HCT116 (cell line): ENCODE results near the gene RPL21. TPM values are rescaled to one million over a fixed set of nuclear protein-coding genes. Genes with fewer than 3 reads are reported as not detected.
"Not testable (repeated sequence)": the region's sequence is repeated elsewhere in the genome, so short reads cannot be mapped to it uniquely, and the experiment has no call there.

Experiments used
- ATAC-seq: fragments of 200-7000 bp; cut with Tn5 transposase; 2 replicates; pipeline ENCODE4 v1.9.1; 2020; ENCODE audit warnings: mild to moderate bottlenecking, moderate library complexity
- BruUV-seq: library from RNA; stranded (reverse); fragments of 400-500 nt; replicated peaks from 2 replicates; lab custom pipeline; 2021; lab: Mats Ljungman, UMichigan
- CTCF ChIA-PET: fragments of 300-600 bp; sonication (Branson Sonifier 250); formaldehyde crosslinking; loops from one replicate; lab custom pipeline; 2021; ENCODE audit warnings: antibody characterized with exemption; lab: Charles Lee
- POLR2A ChIA-PET: fragments of 300-600, 350-600 bp; sonication (Branson Sonifier 250); formaldehyde crosslinking; loops from one replicate; lab custom pipeline; 2021; ENCODE audit warnings: antibody characterized with exemption; lab: Charles Lee
- RAD21 ChIA-PET, 2 experiments: fragments of 300-600 bp; sonication (Branson Sonifier 250); formaldehyde crosslinking; loops; one replicate each; lab custom pipeline; 2023; ENCODE audit warnings: low total read pairs in 2 of 2; ENCODE audit not compliant: uncharacterized antibody in 2 of 2, unreplicated experiment in 2 of 2, low non-redundant PET in 1 of 2; lab: Charles Lee
- DNase-seq: peaks from one replicate; pipeline ENCODE4 v3.0.0-alpha.2; 2010; ENCODE audit warnings: low read depth, low spot score
- H2AFZ ChIP-seq: fragments of 200-600 bp; shearing (Covaris generic), sonication (generic); 2 replicates; pipeline ENCODE4 v1.6.1; 2017; ENCODE audit warnings: low read depth, mixed run types, mixed read lengths, antibody characterized with exemption, low read length; ENCODE audit not compliant: poor library complexity, severe bottlenecking
- H3K27ac ChIP-seq: 2 replicates; pipeline ENCODE4 v1.5.1; 2012; ENCODE audit warnings: low read depth, low read length
- H3K27me3 ChIP-seq: fragments of 200-600 bp; sonication (generic); 2 replicates; pipeline ENCODE4 v1.6.1; 2016; ENCODE audit warnings: mixed run types, low read length, mixed read lengths; ENCODE audit not compliant: insufficient read depth
- H3K36me3 ChIP-seq, 2 experiments: fragments of 200-500 bp in 1 of 2; fragments of 200-600 bp in 1 of 2; sonication (Bioruptor generic) in 1 of 2; sonication (generic) in 1 of 2; 2 replicates each; pipeline versions ENCODE4 v1.5.1 to v1.6.1; 2014 to 2016; ENCODE audit warnings: low read length in 2 of 2, inconsistent platforms in 1 of 2, mixed read lengths in 1 of 2, mixed run types in 1 of 2; ENCODE audit not compliant: insufficient read depth in 2 of 2, control insufficient read depth in 1 of 2
- H3K4me1 ChIP-seq, 2 experiments: fragments of 200-600 bp in 1 of 2; sonication (generic) in 1 of 2; 2 replicates each; pipeline versions ENCODE4 v1.5.1 to v1.6.1; 2012 to 2017; ENCODE audit warnings: low read length in 2 of 2, inconsistent platforms in 1 of 2, mild to moderate bottlenecking in 1 of 2, mixed read lengths in 1 of 2, mixed run types in 1 of 2, moderate library complexity in 1 of 2; ENCODE audit not compliant: insufficient read depth in 2 of 2, control insufficient read depth in 1 of 2
- H3K4me2 ChIP-seq: fragments of 200-600 bp; sonication (generic); 2 replicates; pipeline ENCODE4 v1.6.1; 2017; ENCODE audit warnings: mixed run types, low read length, mixed read lengths
- H3K4me3 ChIP-seq, 2 experiments: fragments of 200-600 bp in 1 of 2; sonication (generic) in 1 of 2; replicated peaks in 1 of 2; 2 replicates each; pipeline ENCODE4 v1.5.1; 2011 to 2016; ENCODE audit warnings: low read length in 2 of 2, control low read depth in 1 of 2, low read depth in 1 of 2, mild to moderate bottlenecking in 1 of 2, mixed read lengths in 1 of 2, mixed run types in 1 of 2
- H3K79me2 ChIP-seq: fragments of 200-600 bp; sonication (generic); 2 replicates; pipeline ENCODE4 v1.6.1; 2017; ENCODE audit warnings: mild to moderate bottlenecking, mixed run types, low read length, moderate library complexity, mixed read lengths; ENCODE audit not compliant: insufficient read depth
- H3K9ac ChIP-seq: fragments of 200-600 bp; sonication (generic); 2 replicates; pipeline ENCODE4 v1.6.1; 2016; ENCODE audit warnings: low read length, mixed read lengths
- H3K9me2 ChIP-seq: fragments of 200-600 bp; sonication (generic), shearing (Covaris generic); 2 replicates; pipeline ENCODE4 v1.6.1; 2017; ENCODE audit warnings: mixed run types, mild to moderate bottlenecking, moderate library complexity; ENCODE audit not compliant: insufficient read depth
- H3K9me3 ChIP-seq, 2 experiments: fragments of 200-500 bp in 1 of 2; fragments of 200-600 bp in 1 of 2; sonication (Bioruptor generic) in 1 of 2; sonication (generic) in 1 of 2; 2 replicates each; pipeline ENCODE4 v1.6.1; 2014 to 2017; ENCODE audit warnings: low read length in 2 of 2, mixed read lengths in 2 of 2, inconsistent platforms in 1 of 2, low read depth in 1 of 2, mild to moderate bottlenecking in 1 of 2, mixed run types in 1 of 2, moderate library complexity in 1 of 2; ENCODE audit not compliant: control insufficient read depth in 1 of 2, insufficient read depth in 1 of 2
- H4K20me1 ChIP-seq: fragments of 200-600 bp; sonication (generic), shearing (Covaris generic); 2 replicates; pipeline ENCODE4 v1.6.1; 2017; ENCODE audit warnings: mixed run types, mild to moderate bottlenecking, moderate library complexity; ENCODE audit not compliant: insufficient read depth
- CBX3 ChIP-seq: IDR thresholded peaks from 2 replicates; pipeline ENCODE4 v1.6.1; 2012; ENCODE audit warnings: low read depth
- EGR1 ChIP-seq: IDR thresholded peaks from 2 replicates; pipeline ENCODE4 v1.6.1; 2012; ENCODE audit warnings: low read depth
- FOSL1 ChIP-seq: IDR thresholded peaks from 2 replicates; pipeline ENCODE4 v1.6.1; 2012; ENCODE audit warnings: low read depth
- JUND ChIP-seq: IDR thresholded peaks from 2 replicates; pipeline ENCODE4 v1.6.1; 2012
- MAX ChIP-seq: IDR thresholded peaks from 2 replicates; pipeline ENCODE4 v1.6.1; 2012
- POLR2AphosphoS5 ChIP-seq: IDR thresholded peaks from 2 replicates; pipeline ENCODE4 v1.6.1; 2011; ENCODE audit warnings: mild to moderate bottlenecking, low read depth, low read length, moderate library complexity
- SIN3A ChIP-seq: IDR thresholded peaks from 2 replicates; pipeline ENCODE4 v1.6.1; 2012; ENCODE audit warnings: low read depth
- SRF ChIP-seq: IDR thresholded peaks from 2 replicates; pipeline ENCODE4 v1.6.1; 2012; ENCODE audit warnings: low read depth
- YY1 ChIP-seq: IDR thresholded peaks from 2 replicates; pipeline ENCODE4 v1.6.1; 2011; ENCODE audit warnings: low read length, low read depth, moderate library complexity, mild to moderate bottlenecking; ENCODE audit not compliant: insufficient replicate concordance; ENCODE audit errors: extremely low read depth
- ZFX ChIP-seq: fragments of 450-650 bp; IDR thresholded peaks from 2 replicates; pipeline ENCODE4 v1.6.1; 2017
- intact Hi-C: fragments of 100-400 bp; cut with micrococcal nuclease; formaldehyde crosslinking; loops from 2 replicates; pipeline ENCODE4 v1.10.0; 2022
- total RNA-seq: library from RNA; stranded (reverse); gene quantifications from one replicate; pipeline ENCODE4 v1.2.1, GENCODE V29; 2021; ENCODE audit not compliant: unreplicated experiment
- TF ChIP-seq, protein P1 (sequence below): IDR thresholded peaks from 2 replicates; pipeline ENCODE4 v1.6.1; 2012; ENCODE audit warnings: low read depth

The RPL21 gene
- total RNA-seq, 1 experiment from 2014 or later, result 915 TPM

- ChIA-PET CTCF (no interaction called here), POLR2A (interaction anchor here (1.7 kb wide), 1 partner anchor 17 kb away, joined by 9 read pairs; no protein-coding TSS in a partner anchor), RAD21 (interaction anchor here in 1 of 2 experiments (0.6 kb wide), 1 partner anchor 61 kb away, joined by 6 read pairs; no protein-coding TSS in a partner anchor)
- DNase-seq, result peak; percentile 32
- Histone ChIP-seq H2AFZ (no peak overlapping the region), H4K20me1 (no peaks in the 10 kb centered on the region), H3K9ac (0 out of 2 replicates have a peak overlapping the region, but pooled peaks have one; percentile 24), H3K9me2 (no peaks in the 10 kb centered on the region), H3K4me3 (no peak overlapping the region), H3K4me2 (peak overlapping the region; percentile 61), H3K27ac (peak overlapping the region; percentile 35; the same call in 1 of the 2 replicates), H3K79me2 (no peaks in the 10 kb centered on the region), H3K4me1 (peaks cover 4 to 16% of the 10 kb centered on the region in 2 experiments; a peak in 3 of 4 replicates), H3K36me3 (no peaks in the 10 kb centered on the region), H3K9me3 (no peaks in the 10 kb centered on the region), H3K27me3 (no peaks in the 10 kb centered on the region)
- peak; percentile 91 for ATAC-seq
- BruUV-seq, result no TSS peak
- intact Hi-C loops, result no loop called here
- TF ChIP-seq ZFX, result no peak
- TF ChIP-seq EGR1, result no peak
- no peak for TF ChIP-seq YY1
- TF ChIP-seq, protein P1, sequence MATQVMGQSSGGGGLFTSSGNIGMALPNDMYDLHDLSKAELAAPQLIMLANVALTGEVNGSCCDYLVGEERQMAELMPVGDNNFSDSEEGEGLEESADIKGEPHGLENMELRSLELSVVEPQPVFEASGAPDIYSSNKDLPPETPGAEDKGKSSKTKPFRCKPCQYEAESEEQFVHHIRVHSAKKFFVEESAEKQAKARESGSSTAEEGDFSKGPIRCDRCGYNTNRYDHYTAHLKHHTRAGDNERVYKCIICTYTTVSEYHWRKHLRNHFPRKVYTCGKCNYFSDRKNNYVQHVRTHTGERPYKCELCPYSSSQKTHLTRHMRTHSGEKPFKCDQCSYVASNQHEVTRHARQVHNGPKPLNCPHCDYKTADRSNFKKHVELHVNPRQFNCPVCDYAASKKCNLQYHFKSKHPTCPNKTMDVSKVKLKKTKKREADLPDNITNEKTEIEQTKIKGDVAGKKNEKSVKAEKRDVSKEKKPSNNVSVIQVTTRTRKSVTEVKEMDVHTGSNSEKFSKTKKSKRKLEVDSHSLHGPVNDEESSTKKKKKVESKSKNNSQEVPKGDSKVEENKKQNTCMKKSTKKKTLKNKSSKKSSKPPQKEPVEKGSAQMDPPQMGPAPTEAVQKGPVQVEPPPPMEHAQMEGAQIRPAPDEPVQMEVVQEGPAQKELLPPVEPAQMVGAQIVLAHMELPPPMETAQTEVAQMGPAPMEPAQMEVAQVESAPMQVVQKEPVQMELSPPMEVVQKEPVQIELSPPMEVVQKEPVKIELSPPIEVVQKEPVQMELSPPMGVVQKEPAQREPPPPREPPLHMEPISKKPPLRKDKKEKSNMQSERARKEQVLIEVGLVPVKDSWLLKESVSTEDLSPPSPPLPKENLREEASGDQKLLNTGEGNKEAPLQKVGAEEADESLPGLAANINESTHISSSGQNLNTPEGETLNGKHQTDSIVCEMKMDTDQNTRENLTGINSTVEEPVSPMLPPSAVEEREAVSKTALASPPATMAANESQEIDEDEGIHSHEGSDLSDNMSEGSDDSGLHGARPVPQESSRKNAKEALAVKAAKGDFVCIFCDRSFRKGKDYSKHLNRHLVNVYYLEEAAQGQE, result no peak
- no peak for TF ChIP-seq SIN3A
- TF ChIP-seq CBX3, result no peak
- TF ChIP-seq SRF, result no peak
- TF ChIP-seq MAX, result peak; percentile 76
- TF ChIP-seq FOSL1, result peak; percentile 57; the same call in 1 of the 2 replicates
- TF ChIP-seq JUND, result peak; percentile 56; the same call in 1 of the 2 replicates
- no peak for TF ChIP-seq POLR2AphosphoS5
These were observed 39.5 kb upstream of the RPL21 start for GRCh38 chr13:27211771-27212364.

DNA sequence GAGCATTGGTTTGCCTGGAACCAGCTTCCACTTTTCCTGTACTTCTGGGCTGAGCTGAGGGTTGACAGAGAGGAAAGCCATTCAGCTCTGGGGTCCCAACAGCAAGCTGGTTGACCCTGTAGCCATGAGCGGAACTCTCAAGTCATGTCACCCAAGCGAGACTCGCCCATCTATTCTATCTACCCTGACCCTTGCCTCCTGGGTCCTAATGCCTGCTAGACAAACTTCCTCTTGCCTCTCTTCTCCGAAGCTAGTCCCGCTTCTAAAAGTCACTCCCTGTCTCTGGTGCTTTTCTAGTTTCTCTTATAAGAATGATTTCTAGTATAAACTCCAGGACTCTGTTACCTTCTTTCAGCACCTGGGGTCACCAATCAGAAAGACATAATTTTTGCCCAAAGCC, 38.0 kb upstream of the RPL21 start:
- peaks cover 4 to 16% of the 10 kb centered on the region in 2 experiments; a peak in 3 of 4 replicates for H3K4me1 ChIP-seq
- CTCF ChIA-PET, H3K9me2 ChIP-seq, BruUV-seq, H3K27me3 ChIP-seq, H3K27ac ChIP-seq, RAD21 ChIA-PET, H2AFZ ChIP-seq, H3K79me2 ChIP-seq, H3K4me3 ChIP-seq, ATAC-seq, intact Hi-C loops, H4K20me1 ChIP-seq, H3K9ac ChIP-seq, DNase-seq, H3K4me2 ChIP-seq, H3K9me3 ChIP-seq, H3K36me3 ChIP-seq, POLR2A ChIA-PET: not testable (repeated sequence)

- H4K20me1 ChIP-seq, H3K27ac ChIP-seq, H3K4me3 ChIP-seq, POLR2A ChIA-PET, H3K9me2 ChIP-seq, DNase-seq, ATAC-seq, H3K4me2 ChIP-seq, H3K4me1 ChIP-seq, H3K79me2 ChIP-seq, RAD21 ChIA-PET, intact Hi-C loops, H2AFZ ChIP-seq, H3K27me3 ChIP-seq, H3K36me3 ChIP-seq, H3K9ac ChIP-seq, CTCF ChIA-PET, H3K9me3 ChIP-seq, BruUV-seq: not testable (repeated sequence)
These were observed 33.6 kb upstream of the RPL21 start for GRCh38 chr13:27217791-27218190.
